Adrenal gland (tissue), 12 donors: ENCODE results near the gene MRPL54. TPM values are rescaled to one million over a fixed set of nuclear protein-coding genes. Genes with fewer than 3 reads are reported as not detected.

Experiments
- DNase-seq, 7 donors: peaks; one replicate each; pipeline ENCODE4 v3.0.0-alpha.2; 2019 to 2020
- H3K27ac ChIP-seq, 5 donors: fragments of 200-600 bp; sonication (generic) in 4 of 5; 1 replicate in 3 of 5; 2 replicates in 2 of 5; pipeline versions ENCODE4 v1.5.1 to v1.8.0; 2016 to 2020; ENCODE audit warnings: mild to moderate bottlenecking in 1 of 5
- H3K27me3 ChIP-seq: fragments of 200-600 bp; 2 replicates; pipeline ENCODE4 v1.8.0; 2021
- H3K36me3 ChIP-seq, 2 donors: fragments of 200-600 bp; replicated peaks in 1 of 2; 1 replicate in 1 of 2; 2 replicates in 1 of 2; pipeline versions ENCODE4 v1.5.1 to v1.8.0; 2018 to 2022
- H3K4me1 ChIP-seq, 2 donors: fragments of 200-600 bp; replicated peaks in 1 of 2; 1 replicate in 1 of 2; 2 replicates in 1 of 2; pipeline versions ENCODE4 v1.5.1 to v1.8.0; 2018 to 2021
- H3K4me3 ChIP-seq, 4 donors: fragments of 200-600 bp; sonication (generic) in 3 of 4; one replicate each; pipeline ENCODE4 v1.5.1; 2016 to 2018
- H3K9me3 ChIP-seq, 3 donors: fragments of 200-600 bp; sonication (generic) in 1 of 3; replicated peaks in 1 of 3; 1 replicate in 2 of 3; 2 replicates in 1 of 3; pipeline versions ENCODE4 v1.5.1 to v1.8.0; 2016 to 2021
- CTCF ChIP-seq, 6 experiments: fragments of 450-650 bp in 4 of 6; fragments of 200-600 bp in 2 of 6; sonication (generic) in 1 of 6; IDR thresholded peaks; 1 replicate in 5 of 6; 2 replicates in 1 of 6; pipeline versions ENCODE4 v1.5.1 to v1.8.0; 2016 to 2021; ENCODE audit warnings: antibody characterized with exemption in 6 of 6, mild to moderate bottlenecking in 2 of 6, moderate library complexity in 1 of 6
- POLR2A ChIP-seq, 2 donors: fragments of 450-650 bp; IDR thresholded peaks; one replicate each; pipeline ENCODE4 v1.6.1; 2017; ENCODE audit warnings: antibody characterized with exemption in 2 of 2, mild to moderate bottlenecking in 2 of 2, moderate library complexity in 1 of 2
- WGBS, 4 donors: extraction: QIAGEN DNeasy Blood & Tissue Kit in 2 of 4; methylation state at CpG; one replicate each; pipeline versions ENCODE4 v1.1.5 to v1.1.7; 2013 to 2017; 5-methylcytosine and 5-hydroxymethylcytosine counted together
- intact Hi-C, 2 donors: fragments of 100-400 bp; cut with DNase I; formaldehyde crosslinking; loops; one replicate each; pipeline versions ENCODE4 v1.14.1 to v1.15.0; 2022 to 2023
- polyA plus RNA-seq, 3 donors: library from polyadenylated mRNA; stranded (reverse); fragments of 200-250 nt in 2 of 3; fragments of 350-450 nt in 1 of 3; fragmentation: Illumina TruSeq in 1 of 3; extraction: RNeasy Lipid Tissue Mini Kit (QIAGEN cat#74804) in 1 of 3; gene quantifications; one replicate each; pipeline ENCODE4 v1.2.3, GENCODE V29; 2013 to 2014
- total RNA-seq, 9 donors: library from RNA; depleted of rRNA in 4 of 9; stranded (reverse); fragments of >200 nt in 4 of 9; fragments of 120-200 nt in 1 of 9; fragmentation: NEBNext Ultra II Directional in 1 of 9; extraction: Animal tissue kit (Norgen Biotek cat#: 25700) in 1 of 9; gene quantifications; one replicate each; pipeline versions ENCODE4 v1.1.0 to v1.2.4, GENCODE V29; 2013 to 2023
- donor health status: healthy with polysubstance abuse.
- donor health status: Bipolar disorder and iron deficiency.
- donor health status: DM: yes; HTN: yes; CAD: no.
- donor health status: DM: no; HTN: no; CAD: no.
- donor health status: DM: no; HTN: no; CAD: no.
- donor health status: DM: yes; HTN: yes; CAD: no.

The MRPL54 gene
- total and polyA plus RNA-seq, 12 donors, result 60.2 to 229 (median 107) TPM

- TF ChIP-seq POLR2A (IDR thresholded peaks at IDR 0.05) (no peak), CTCF (IDR thresholded peaks at IDR 0.05) (peak in 2 of 6 experiments; percentile 12 to 21)
- intact Hi-C loops, result no loop called here
- Histone ChIP-seq H3K27me3 (peaks cover 15% of the 10 kb centered on the region), H3K4me3 (no peak overlapping the region), H3K4me1 (no peaks in the 10 kb centered on the region), H3K36me3 (no peaks in the 10 kb centered on the region), H3K27ac (no peak overlapping the region), H3K9me3 (peaks cover 0 to 17% (median 0%) of the 10 kb centered on the region in 3 donors)
- no peak for DNase-seq
- 58 to 77% (median 72%) methylated on average over 10 to 49 of the region's 49 CpGs for WGBS, 4 donors
These were observed 21.4 kb downstream of the MRPL54 start for GRCh38 chr19:3783660-3784584.

- DNase-seq, result no peak
- no peaks in the 10 kb centered on the region for H3K4me1 ChIP-seq
- no peaks in the 10 kb centered on the region for H3K36me3 ChIP-seq
- H3K4me3 ChIP-seq, result no peak overlapping the region
- H3K27me3 ChIP-seq, result peaks cover 15% of the 10 kb centered on the region
- TF ChIP-seq POLR2A (IDR thresholded peaks at IDR 0.05) (no peak), CTCF (IDR thresholded peaks at IDR 0.05) (no peak)
- no peak overlapping the region for H3K27ac ChIP-seq
- peaks cover 0 to 17% (median 0%) of the 10 kb centered on the region in 3 donors for H3K9me3 ChIP-seq
- 10 to 23% (median 21%) methylated on average over 14 to 25 of the region's 25 CpGs for WGBS, 4 donors
- intact Hi-C loops, result no loop called here
These were observed 22.3 kb downstream of the MRPL54 start for GRCh38 chr19:3784607-3785450.

- intact Hi-C loops, result no loop called here
- DNase-seq, result no peak
- peak overlapping the region in 1 of 4 donors; percentile 32 for H3K4me3 ChIP-seq
- no peaks in the 10 kb centered on the region for H3K4me1 ChIP-seq
- TF ChIP-seq POLR2A (IDR thresholded peaks at IDR 0.05), result no peak
- TF ChIP-seq CTCF (IDR thresholded peaks at IDR 0.05), result no peak
- no peak overlapping the region for H3K27ac ChIP-seq
- peaks cover 0 to 17% (median 0%) of the 10 kb centered on the region in 3 donors for H3K9me3 ChIP-seq
- WGBS, 4 donors, result 0 to 4% (median 1%) methylated on average over 17 to 47 of the region's 47 CpGs; no CpG with 5 or more reads in 1 of the 4 donors
- no peaks in the 10 kb centered on the region for H3K36me3 ChIP-seq
- H3K27me3 ChIP-seq, result peaks cover 15% of the 10 kb centered on the region
These were observed 23.0 kb downstream of the MRPL54 start for GRCh38 chr19:3785451-3785937.
